Pancreas (tissue), 10 donors: Measurements from ENCODE around the gene CLCN1. TPM values are rescaled to one million over a fixed set of nuclear protein-coding genes. Genes with fewer than 3 reads are reported as not detected.

Experiments used
- ATAC-seq, 4 donors: fragments of 200-7000 bp; cut with Tn5 transposase; one replicate each; pipeline versions ENCODE4 v1.8.0 to v1.9.1; 2020; ENCODE audit warnings: mild to moderate bottlenecking in 4 of 4, moderate library complexity in 4 of 4
- DNase-seq, 6 donors: peaks; one replicate each; pipeline ENCODE4 v3.0.0-alpha.2; 2020
- FAIRE-seq: peaks from 2 replicates; lab custom pipeline; 2012; peaks lifted over from hg19 to GRCh38; lab: Jason Lieb, UNC
- H3K27ac ChIP-seq, 4 donors: fragments of 200-600 bp; sonication (generic); 1 replicate in 3 of 4; 2 replicates in 1 of 4; pipeline versions ENCODE4 v1.5.0 to v1.8.0; 2020
- H3K27me3 ChIP-seq, 4 donors: fragments of 200-600 bp; one replicate each; pipeline ENCODE4 v1.8.0; 2021
- H3K36me3 ChIP-seq, 3 donors: fragments of 200-600 bp; sonication (generic) in 1 of 3; one replicate each; pipeline versions ENCODE4 v1.5.0 to v1.8.0; 2020 to 2021
- H3K4me1 ChIP-seq, 3 donors: fragments of 200-600 bp; one replicate each; pipeline ENCODE4 v1.8.0; 2021
- H3K4me3 ChIP-seq, 4 donors: fragments of 200-600 bp; sonication (generic) in 2 of 4; one replicate each; pipeline versions ENCODE4 v1.5.0 to v1.8.0; 2020 to 2021
- H3K9me3 ChIP-seq, 4 donors: fragments of 200-600 bp; one replicate each; pipeline ENCODE4 v1.8.0; 2021
- WGBS, 2 donors: extraction: QIAGEN DNeasy Blood & Tissue Kit; methylation state at CpG; one replicate each; pipeline ENCODE4 v1.1.7; 2013; 5-methylcytosine and 5-hydroxymethylcytosine counted together
- intact Hi-C, 3 donors: fragments of 100-400 bp; cut with DNase I; formaldehyde crosslinking; loops; one replicate each; pipeline versions ENCODE4 v1.11.1 to v1.14.2; 2022
- polyA plus RNA-seq, 2 donors: library from polyadenylated mRNA; stranded (reverse); fragments of 200-250 nt; gene quantifications; one replicate each; pipeline ENCODE4 v1.2.3, GENCODE V29; 2013
- total RNA-seq, 6 donors: library from RNA; stranded (reverse); fragmentation: NEBNext Ultra II Directional in 4 of 6; extraction: Animal tissue kit (Norgen Biotek cat#: 25700) in 4 of 6; gene quantifications; one replicate each; pipeline versions ENCODE4 v1.2.1 to v1.2.4, GENCODE V29; 2021 to 2023
- TF ChIP-seq, protein P1 (sequence below), 4 donors: fragments of 200-600 bp; sonication (generic) in 3 of 4; IDR thresholded peaks; one replicate each; pipeline versions ENCODE4 v1.5.0 to v1.8.0; 2021; ENCODE audit warnings: antibody characterized with exemption in 4 of 4
- donor health status: healthy with polysubstance abuse.
- donor health status: DM: no; HTN: no; CAD: no; lungs with moderate emphysema.
- donor health status: DM: no; HTN: no; CAD: no.
- donor health status: control.
- donor health status: control.
- donor health status: Bipolar disorder and iron deficiency.
- donor health status: DM: yes; HTN: yes; CAD: no.
- donor health status: DM: no; HTN: no; CAD: no.
- donor health status: DM: no; HTN: no; CAD: no.
- donor health status: DM: yes; HTN: yes; CAD: no.

Gene CLCN1
- total and polyA plus RNA-seq, 8 donors, result 0.05 to 0.06 TPM; not detected in 6

DNA sequence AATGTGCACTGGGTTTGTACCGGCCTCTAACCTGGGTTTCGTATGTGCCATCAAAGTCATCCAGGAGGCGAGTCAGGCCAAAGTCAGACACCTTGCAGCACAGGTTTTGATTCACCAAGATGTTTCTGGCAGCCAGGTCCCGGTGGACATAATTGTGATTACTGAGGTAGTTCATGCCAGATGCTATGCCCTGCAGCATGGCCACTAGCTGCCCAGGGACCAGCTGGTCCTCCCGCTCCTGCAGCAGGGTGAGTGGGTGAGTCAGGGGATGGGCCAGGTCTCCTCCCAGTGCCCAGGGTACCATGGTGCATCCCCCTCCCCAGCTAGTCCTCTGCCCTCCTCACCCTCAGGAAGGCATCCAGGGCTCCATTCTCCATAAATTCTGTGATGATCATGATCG lies 78.9 kb downstream of the CLCN1 start:
- intact Hi-C loops, result no loop called here
- ATAC-seq (no peak), FAIRE-seq (no peak), DNase-seq (no peak)
- TF ChIP-seq, protein P1, sequence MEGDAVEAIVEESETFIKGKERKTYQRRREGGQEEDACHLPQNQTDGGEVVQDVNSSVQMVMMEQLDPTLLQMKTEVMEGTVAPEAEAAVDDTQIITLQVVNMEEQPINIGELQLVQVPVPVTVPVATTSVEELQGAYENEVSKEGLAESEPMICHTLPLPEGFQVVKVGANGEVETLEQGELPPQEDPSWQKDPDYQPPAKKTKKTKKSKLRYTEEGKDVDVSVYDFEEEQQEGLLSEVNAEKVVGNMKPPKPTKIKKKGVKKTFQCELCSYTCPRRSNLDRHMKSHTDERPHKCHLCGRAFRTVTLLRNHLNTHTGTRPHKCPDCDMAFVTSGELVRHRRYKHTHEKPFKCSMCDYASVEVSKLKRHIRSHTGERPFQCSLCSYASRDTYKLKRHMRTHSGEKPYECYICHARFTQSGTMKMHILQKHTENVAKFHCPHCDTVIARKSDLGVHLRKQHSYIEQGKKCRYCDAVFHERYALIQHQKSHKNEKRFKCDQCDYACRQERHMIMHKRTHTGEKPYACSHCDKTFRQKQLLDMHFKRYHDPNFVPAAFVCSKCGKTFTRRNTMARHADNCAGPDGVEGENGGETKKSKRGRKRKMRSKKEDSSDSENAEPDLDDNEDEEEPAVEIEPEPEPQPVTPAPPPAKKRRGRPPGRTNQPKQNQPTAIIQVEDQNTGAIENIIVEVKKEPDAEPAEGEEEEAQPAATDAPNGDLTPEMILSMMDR (IDR thresholded peaks at IDR 0.05), result no peak
- Histone ChIP-seq H3K27ac (no peak overlapping the region), H3K36me3 (no peaks in the 10 kb centered on the region), H3K4me3 (no peak overlapping the region), H3K27me3 (no peaks in the 10 kb centered on the region), H3K4me1 (peaks cover 0 to 17% (median 15%) of the 10 kb centered on the region in 3 donors), H3K9me3 (no peaks in the 10 kb centered on the region)
- WGBS, 2 donors, result 90 to 92% methylated on average over 5 to 6 of the region's 6 CpGs

DNA sequence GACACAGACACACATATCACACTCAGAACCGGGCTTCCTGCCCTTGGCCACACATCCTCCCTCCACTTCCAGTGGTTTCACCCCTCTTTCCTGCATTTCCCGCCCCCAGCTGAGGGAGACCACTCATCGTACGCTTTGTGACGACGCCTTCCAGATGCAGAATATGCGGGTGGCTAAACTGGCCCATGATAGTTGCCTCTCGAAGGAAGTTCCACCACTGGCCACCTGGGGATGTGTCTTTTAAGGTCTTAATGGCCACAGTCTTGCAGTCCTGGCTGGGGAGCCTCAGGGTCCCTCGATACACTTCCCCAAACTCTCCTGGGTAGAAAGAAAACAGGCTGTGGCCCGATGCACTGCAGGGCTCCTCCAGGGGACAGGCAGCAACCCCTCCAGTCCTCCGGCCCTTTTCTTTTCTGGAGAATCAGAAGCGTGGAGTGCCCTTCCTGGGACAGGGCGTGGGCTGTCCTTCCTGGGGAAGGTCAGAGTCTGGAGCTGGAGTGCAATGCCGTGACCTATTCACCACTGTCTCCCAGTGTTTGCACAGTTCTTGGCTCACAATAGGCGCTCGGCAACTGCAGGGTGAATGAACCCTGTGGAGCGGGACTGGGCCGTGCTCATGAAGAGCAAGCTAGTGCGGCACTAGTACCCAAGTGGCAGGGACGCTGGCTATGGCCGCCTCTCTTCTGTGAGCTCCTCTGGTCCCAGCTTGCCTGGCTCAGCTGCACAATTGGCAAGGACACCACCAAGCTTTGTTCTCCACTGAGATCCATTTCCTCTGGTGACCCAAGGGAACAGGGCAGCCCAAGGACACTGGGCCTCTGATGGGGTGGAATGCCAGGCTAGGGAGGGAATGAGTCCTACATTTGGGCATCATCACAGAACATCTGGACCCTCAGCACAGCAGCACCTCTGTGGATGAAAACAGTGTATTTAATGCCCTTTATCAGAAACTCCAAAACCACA lies 79.6 kb downstream of the CLCN1 start:
- Histone ChIP-seq H3K4me1 (peaks cover 0 to 17% (median 15%) of the 10 kb centered on the region in 3 donors), H3K4me3 (no peak overlapping the region), H3K27ac (no peak overlapping the region), H3K9me3 (no peaks in the 10 kb centered on the region), H3K36me3 (peaks cover 0 to 4% (median 0%) of the 10 kb centered on the region in 3 donors), H3K27me3 (no peaks in the 10 kb centered on the region)
- intact Hi-C loops, result no loop called here
- FAIRE-seq (no peak), DNase-seq (peak in 2 of 6 donors; percentile 11 to 54), ATAC-seq (no peak)
- TF ChIP-seq, protein P1 (IDR thresholded peaks at IDR 0.05), result no peak
- 85 to 89% methylated on average over 21 of the region's 21 CpGs for WGBS, 2 donors

- no peak for ATAC-seq
- TF ChIP-seq, protein P1 (IDR thresholded peaks at IDR 0.05), result no peak
These were observed 80.3 kb downstream of the CLCN1 start for GRCh38 chr7:143396182-143396581.

GRCh38 chr7:143396625-143397556 lies 81.0 kb downstream of the CLCN1 start:
- Histone ChIP-seq H3K36me3 (peaks cover 0 to 6% (median 0%) of the 10 kb centered on the region in 3 donors), H3K9me3 (no peaks in the 10 kb centered on the region), H3K27ac (no peak overlapping the region), H3K4me3 (no peak overlapping the region), H3K27me3 (no peaks in the 10 kb centered on the region), H3K4me1 (peaks cover 0 to 12% (median 8%) of the 10 kb centered on the region in 3 donors)
- no peak for ATAC-seq
- DNase-seq, result peak in 3 of 6 donors; percentile 11 to 57 (median 49)
- TF ChIP-seq, protein P1 (IDR thresholded peaks at IDR 0.05), result no peak
- WGBS, 2 donors, result 90 to 92% methylated on average over 28 of the region's 28 CpGs
- intact Hi-C loops, result no loop called here
- no peak for FAIRE-seq

More at GRCh38 chr7:143396182-143396581, 80.3 kb downstream of the CLCN1 start:
- intact Hi-C loops, result no loop called here
- FAIRE-seq, result no peak
- Histone ChIP-seq H3K27me3 (no peaks in the 10 kb centered on the region), H3K9me3 (no peaks in the 10 kb centered on the region), H3K36me3 (peaks cover 0 to 6% (median 0%) of the 10 kb centered on the region in 3 donors), H3K4me3 (no peak overlapping the region), H3K4me1 (peaks cover 0 to 17% (median 15%) of the 10 kb centered on the region in 3 donors), H3K27ac (no peak overlapping the region)
- peak in 2 of 6 donors; percentile 8 to 61 for DNase-seq
- 84 to 85% methylated on average over 7 of the region's 7 CpGs for WGBS, 2 donors
